PFSK-1 (cell line): Measurements from ENCODE around the gene RSF1.

Experiments
- FOXP2 ChIP-seq: optimal IDR thresholded peaks from 2 replicates; pipeline ENCODE3; 2011; ENCODE audit warnings: borderline replicate concordance, control low read depth, inconsistent platforms; ENCODE audit not compliant: insufficient read depth; ENCODE audit errors: extremely low read length, extremely low read depth
- POLR2AphosphoS5 ChIP-seq: IDR thresholded peaks from 2 replicates; pipeline ENCODE4 v1.6.1; 2012; ENCODE audit warnings: low read depth, mild to moderate bottlenecking, control low read depth, low read length, moderate library complexity
- SIN3A ChIP-seq: IDR thresholded peaks from 2 replicates; pipeline ENCODE4 v1.6.1; 2012; ENCODE audit warnings: mild to moderate bottlenecking, low read length, moderate library complexity, borderline replicate concordance; ENCODE audit not compliant: insufficient read depth
- TAF1 ChIP-seq: IDR thresholded peaks from 2 replicates; pipeline ENCODE4 v1.6.1; 2012; ENCODE audit warnings: low read length, control low read depth, borderline replicate concordance; ENCODE audit not compliant: insufficient read depth
- TF ChIP-seq, protein P1 (sequence below), 2 experiments: IDR thresholded peaks; 2 replicates each; pipeline versions ENCODE4 v1.6.1 to v1.8.0; 2011 to 2012; ENCODE audit warnings: low read depth in 2 of 2, low read length in 2 of 2, control low read depth in 1 of 2, inconsistent platforms in 1 of 2, mild to moderate bottlenecking in 1 of 2, moderate library complexity in 1 of 2; ENCODE audit not compliant: insufficient read depth in 1 of 2

DNA sequence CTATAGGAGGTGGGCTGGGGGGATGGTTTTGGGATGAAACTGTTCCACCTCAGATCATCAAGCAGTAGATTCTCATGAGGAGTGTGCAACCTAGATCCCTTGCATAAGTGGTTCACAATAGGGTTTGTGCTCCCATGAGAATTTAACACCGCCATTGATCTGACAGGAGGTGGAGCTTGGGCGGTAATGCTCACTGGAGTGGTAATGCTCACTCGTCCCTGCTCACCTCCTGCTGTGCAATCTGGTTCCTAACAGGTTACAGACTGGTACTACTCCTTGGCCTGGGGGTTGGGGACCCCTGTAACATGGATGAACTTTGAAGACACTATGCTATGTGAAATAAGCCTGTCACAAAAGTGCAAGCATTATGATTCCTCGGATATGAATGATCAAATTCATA is 95.9 kb downstream of the RSF1 start:
- TF ChIP-seq POLR2AphosphoS5: no peak
- TF ChIP-seq SIN3A: no peak
- no peak for TF ChIP-seq TAF1
- TF ChIP-seq, protein P1, sequence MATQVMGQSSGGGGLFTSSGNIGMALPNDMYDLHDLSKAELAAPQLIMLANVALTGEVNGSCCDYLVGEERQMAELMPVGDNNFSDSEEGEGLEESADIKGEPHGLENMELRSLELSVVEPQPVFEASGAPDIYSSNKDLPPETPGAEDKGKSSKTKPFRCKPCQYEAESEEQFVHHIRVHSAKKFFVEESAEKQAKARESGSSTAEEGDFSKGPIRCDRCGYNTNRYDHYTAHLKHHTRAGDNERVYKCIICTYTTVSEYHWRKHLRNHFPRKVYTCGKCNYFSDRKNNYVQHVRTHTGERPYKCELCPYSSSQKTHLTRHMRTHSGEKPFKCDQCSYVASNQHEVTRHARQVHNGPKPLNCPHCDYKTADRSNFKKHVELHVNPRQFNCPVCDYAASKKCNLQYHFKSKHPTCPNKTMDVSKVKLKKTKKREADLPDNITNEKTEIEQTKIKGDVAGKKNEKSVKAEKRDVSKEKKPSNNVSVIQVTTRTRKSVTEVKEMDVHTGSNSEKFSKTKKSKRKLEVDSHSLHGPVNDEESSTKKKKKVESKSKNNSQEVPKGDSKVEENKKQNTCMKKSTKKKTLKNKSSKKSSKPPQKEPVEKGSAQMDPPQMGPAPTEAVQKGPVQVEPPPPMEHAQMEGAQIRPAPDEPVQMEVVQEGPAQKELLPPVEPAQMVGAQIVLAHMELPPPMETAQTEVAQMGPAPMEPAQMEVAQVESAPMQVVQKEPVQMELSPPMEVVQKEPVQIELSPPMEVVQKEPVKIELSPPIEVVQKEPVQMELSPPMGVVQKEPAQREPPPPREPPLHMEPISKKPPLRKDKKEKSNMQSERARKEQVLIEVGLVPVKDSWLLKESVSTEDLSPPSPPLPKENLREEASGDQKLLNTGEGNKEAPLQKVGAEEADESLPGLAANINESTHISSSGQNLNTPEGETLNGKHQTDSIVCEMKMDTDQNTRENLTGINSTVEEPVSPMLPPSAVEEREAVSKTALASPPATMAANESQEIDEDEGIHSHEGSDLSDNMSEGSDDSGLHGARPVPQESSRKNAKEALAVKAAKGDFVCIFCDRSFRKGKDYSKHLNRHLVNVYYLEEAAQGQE (IDR thresholded peaks at IDR 0.05; ENCODE audit: insufficient read depth in 1 of 2, low read depth in 2 of 2, low read length in 2 of 2): no peak
- no peak for TF ChIP-seq FOXP2
